ENCODE results near the gene TRIP12. TPM values are rescaled to one million over a fixed set of nuclear protein-coding genes. Genes with fewer than 3 reads are reported as not detected.
"Not testable (repeated sequence)": the region's sequence is repeated elsewhere in the genome, so short reads cannot be mapped to it uniquely, and the experiment has no call there.

TRIP12 gene
- total RNA-seq, 1 donor, result 249 TPM

- Histone ChIP-seq H3K4me2 (ENCODE audit: insufficient read depth, low read length) (no peak overlapping the region), H3K27me3 (ENCODE audit: insufficient read depth, low read length) (no peaks in the 10 kb centered on the region), H3K4me1 (ENCODE audit: insufficient read depth, low read length) (peaks cover 16% of the 10 kb centered on the region), H4K20me1 (ENCODE audit: insufficient read depth, low read length) (no peaks in the 10 kb centered on the region), H3K36me3 (ENCODE audit: insufficient read depth, low read length) (peaks cover 62% of the 10 kb centered on the region), H3K4me3 (ENCODE audit: insufficient read depth, low read length) (no peak overlapping the region), H3K27ac (ENCODE audit: low read depth, low read length) (no peak overlapping the region), H2AFZ (ENCODE audit: low read length) (no peak overlapping the region), H3K9me3 (ENCODE audit: low read depth, low read length) (no peaks in the 10 kb centered on the region), H3K79me2 (ENCODE audit: insufficient read depth, low read length) (peaks cover 13% of the 10 kb centered on the region)
- DNase-seq (ENCODE audit: insufficient read length, low spot score, missing footprints), result peak; percentile 85
- TF ChIP-seq CTCF (IDR thresholded peaks at IDR 0.05; ENCODE audit: extremely low read depth, low read depth, low read length), result peak; percentile 79
Measured at GRCh38 chr2:229800997-229801754, 120.6 kb downstream of the TRIP12 start.

GRCh38 chr2:229798446-229799155, 123.2 kb downstream of the TRIP12 start:
- peak overlapping the region; percentile 57 for H3K27ac ChIP-seq (ENCODE audit: low read depth, low read length)
- H3K9me3 ChIP-seq (ENCODE audit: low read depth, low read length), result no peaks in the 10 kb centered on the region
- peak; percentile 44 for DNase-seq (ENCODE audit: insufficient read length, low spot score, missing footprints)
- TF ChIP-seq CTCF (IDR thresholded peaks at IDR 0.05; ENCODE audit: extremely low read depth, low read depth, low read length), result no peak
- H3K79me2 ChIP-seq (ENCODE audit: insufficient read depth, low read length), result peaks cover 17% of the 10 kb centered on the region
- no peak overlapping the region for H3K4me2 ChIP-seq (ENCODE audit: insufficient read depth, low read length)
- peaks cover 65% of the 10 kb centered on the region for H3K36me3 ChIP-seq (ENCODE audit: insufficient read depth, low read length)
- H2AFZ ChIP-seq (ENCODE audit: low read length), result no peak overlapping the region
- H3K27me3 ChIP-seq (ENCODE audit: insufficient read depth, low read length), result no peaks in the 10 kb centered on the region
- H4K20me1 ChIP-seq (ENCODE audit: insufficient read depth, low read length), result no peaks in the 10 kb centered on the region
- no peak overlapping the region for H3K4me3 ChIP-seq (ENCODE audit: insufficient read depth, low read length)
- H3K4me1 ChIP-seq (ENCODE audit: insufficient read depth, low read length), result peaks cover 16% of the 10 kb centered on the region

GRCh38 chr2:229795058-229795457, 126.8 kb downstream of the TRIP12 start:
- Histone ChIP-seq H3K79me2 (ENCODE audit: insufficient read depth, low read length) (peaks cover 12% of the 10 kb centered on the region), H3K4me2 (ENCODE audit: insufficient read depth, low read length) (no peak overlapping the region), H3K36me3 (ENCODE audit: insufficient read depth, low read length) (peaks cover 77% of the 10 kb centered on the region), H3K4me1 (ENCODE audit: insufficient read depth, low read length) (peaks cover 12% of the 10 kb centered on the region), H3K9me3 (ENCODE audit: low read depth, low read length) (no peaks in the 10 kb centered on the region), H3K27ac (ENCODE audit: low read depth, low read length) (no peak overlapping the region), H3K4me3 (ENCODE audit: insufficient read depth, low read length) (no peak overlapping the region), H2AFZ (ENCODE audit: low read length) (no peak overlapping the region), H4K20me1 (ENCODE audit: insufficient read depth, low read length) (no peaks in the 10 kb centered on the region), H3K27me3 (ENCODE audit: insufficient read depth, low read length) (no peaks in the 10 kb centered on the region)
- DNase-seq (ENCODE audit: insufficient read length, low spot score, missing footprints), result no peak
- TF ChIP-seq CTCF (IDR thresholded peaks at IDR 0.05; ENCODE audit: extremely low read depth, low read depth, low read length), result no peak

GRCh38 chr2:229794636-229795035, 127.2 kb downstream of the TRIP12 start:
- Histone ChIP-seq H3K4me3 (ENCODE audit: insufficient read depth, low read length) (no peak overlapping the region), H3K27ac (ENCODE audit: low read depth, low read length) (no peak overlapping the region), H2AFZ (ENCODE audit: low read length) (no peak overlapping the region), H4K20me1 (ENCODE audit: insufficient read depth, low read length) (no peaks in the 10 kb centered on the region), H3K36me3 (ENCODE audit: insufficient read depth, low read length) (peaks cover 77% of the 10 kb centered on the region), H3K79me2 (ENCODE audit: insufficient read depth, low read length) (peaks cover 8% of the 10 kb centered on the region), H3K4me2 (ENCODE audit: insufficient read depth, low read length) (no peak overlapping the region), H3K27me3 (ENCODE audit: insufficient read depth, low read length) (no peaks in the 10 kb centered on the region), H3K4me1 (ENCODE audit: insufficient read depth, low read length) (peaks cover 12% of the 10 kb centered on the region), H3K9me3 (ENCODE audit: low read depth, low read length) (no peaks in the 10 kb centered on the region)
- no peak for TF ChIP-seq CTCF (IDR thresholded peaks at IDR 0.05; ENCODE audit: extremely low read depth, low read depth, low read length)
- DNase-seq (ENCODE audit: insufficient read length, low spot score, missing footprints), result no peak

GRCh38 chr2:229786289-229786688, 135.5 kb downstream of the TRIP12 start:
- not testable (repeated sequence) for H3K4me2 ChIP-seq (ENCODE audit: insufficient read depth, low read length); H3K27ac ChIP-seq (ENCODE audit: low read depth, low read length); H2AFZ ChIP-seq (ENCODE audit: low read length); H3K27me3 ChIP-seq (ENCODE audit: insufficient read depth, low read length); H3K9me3 ChIP-seq (ENCODE audit: low read depth, low read length); H3K4me3 ChIP-seq (ENCODE audit: insufficient read depth, low read length); DNase-seq (ENCODE audit: insufficient read length, low spot score, missing footprints); H3K4me1 ChIP-seq (ENCODE audit: insufficient read depth, low read length); H4K20me1 ChIP-seq (ENCODE audit: insufficient read depth, low read length)
- H3K36me3 ChIP-seq (ENCODE audit: insufficient read depth, low read length), result peaks cover 43% of the 10 kb centered on the region
- H3K79me2 ChIP-seq (ENCODE audit: insufficient read depth, low read length), result peaks cover 12% of the 10 kb centered on the region

Measured in osteoblast (primary cell).